GM12865 (cell line): ENCODE measurements around the gene MAGEA4.

ENCODE experiments used
- DNase-seq: peaks from one replicate; pipeline ENCODE4 v3.0.0; 2010; ENCODE audit warnings: low read depth
- H3K4me3 ChIP-seq: 2 replicates; pipeline ENCODE4 v1.5.1; 2011; ENCODE audit warnings: mild to moderate bottlenecking, low read depth, low read length, control low read depth
- CTCF ChIP-seq: IDR thresholded peaks from 2 replicates; pipeline ENCODE4 v1.5.1; 2011; ENCODE audit warnings: low read length, control low read depth, low read depth, inconsistent platforms; ENCODE audit not compliant: insufficient read depth; ENCODE audit errors: missing control alignments

Gene MAGEA4

GRCh38 chrX:151879856-151880255, 32.8 kb upstream of the MAGEA4 start:
- no peak overlapping the region for H3K4me3 ChIP-seq
- TF ChIP-seq CTCF, result no peak
- no peak for DNase-seq

- no peak overlapping the region for H3K4me3 ChIP-seq
- DNase-seq, result no peak
- no peak for TF ChIP-seq CTCF
Observed at GRCh38 chrX:151880895-151881294, 31.8 kb upstream of the MAGEA4 start.

- TF ChIP-seq CTCF, result no peak
- no peak for DNase-seq
- H3K4me3 ChIP-seq, result no peak overlapping the region
Observed at GRCh38 chrX:151889421-151889820, 23.3 kb upstream of the MAGEA4 start.

- DNase-seq, result no peak
- no peak overlapping the region for H3K4me3 ChIP-seq
- TF ChIP-seq CTCF, result no peak
Observed at GRCh38 chrX:151896734-151897474, 15.8 kb upstream of the MAGEA4 start.

GRCh38 chrX:151899622-151900021, 13.1 kb upstream of the MAGEA4 start:
- no peak for DNase-seq
- TF ChIP-seq CTCF, result no peak
- no peak overlapping the region for H3K4me3 ChIP-seq

GRCh38 chrX:151901826-151902225, 10.9 kb upstream of the MAGEA4 start:
- H3K4me3 ChIP-seq, result no peak overlapping the region
- TF ChIP-seq CTCF, result no peak
- DNase-seq, result no peak

- no peak for TF ChIP-seq CTCF
- DNase-seq, result no peak
- no peak overlapping the region for H3K4me3 ChIP-seq
Observed at GRCh38 chrX:151902813-151903591, 9.7 kb upstream of the MAGEA4 start.
